Heart left ventricle (tissue), 16 donors: ENCODE data around the gene GPATCH2L. TPM values are rescaled to one million over a fixed set of nuclear protein-coding genes. Genes with fewer than 3 reads are reported as not detected.

Source experiments
- ATAC-seq, 4 donors: fragments of 200-7000 bp; cut with Tn5 transposase; one replicate each; pipeline ENCODE4 v1.9.1; 2020 to 2022; ENCODE audit warnings: moderate library complexity in 4 of 4, mild to moderate bottlenecking in 3 of 4, moderate number of reproducible peaks in 1 of 4
- DNase-seq, 5 donors: peaks; one replicate each; pipeline ENCODE4 v3.0.0-alpha.2; 2020
- H3K27ac ChIP-seq, 12 donors: fragments of 200-600 bp; sonication (generic) in 4 of 12; one replicate each; pipeline versions ENCODE4 v1.5.0 to v1.8.0; 2016 to 2022; ENCODE audit warnings: mild to moderate bottlenecking in 2 of 12
- H3K27me3 ChIP-seq, 9 donors: fragments of 200-600 bp; sonication (generic) in 2 of 9; one replicate each; pipeline versions ENCODE4 v1.5.1 to v1.8.0; 2016 to 2022; ENCODE audit warnings: mild to moderate bottlenecking in 3 of 9
- H3K36me3 ChIP-seq, 9 donors: fragments of 200-600 bp; sonication (generic) in 2 of 9; one replicate each; pipeline versions ENCODE4 v1.5.0 to v1.8.0; 2018 to 2022; ENCODE audit warnings: mild to moderate bottlenecking in 2 of 9
- H3K4me1 ChIP-seq, 12 donors: fragments of 200-600 bp; sonication (generic) in 4 of 12; one replicate each; pipeline versions ENCODE4 v1.5.0 to v1.8.0; 2016 to 2022; ENCODE audit warnings: mild to moderate bottlenecking in 3 of 12
- H3K4me3 ChIP-seq, 12 donors: fragments of 200-600 bp; sonication (generic) in 4 of 12; one replicate each; pipeline versions ENCODE4 v1.5.0 to v1.8.0; 2017 to 2022; ENCODE audit warnings: mild to moderate bottlenecking in 9 of 12, moderate library complexity in 4 of 12
- H3K9me3 ChIP-seq, 12 donors: fragments of 200-600 bp; sonication (generic) in 4 of 12; one replicate each; pipeline versions ENCODE4 v1.5.0 to v1.8.0; 2016 to 2022; ENCODE audit warnings: mild to moderate bottlenecking in 1 of 12
- POLR2A ChIP-seq, 2 donors: fragments of 450-650 bp; IDR thresholded peaks; one replicate each; pipeline ENCODE4 v1.6.1; 2017; ENCODE audit warnings: antibody characterized with exemption in 2 of 2, mild to moderate bottlenecking in 2 of 2, moderate library complexity in 2 of 2
- WGBS, 4 donors: extraction: QIAGEN DNeasy Blood & Tissue Kit in 2 of 4; methylation state at CpG; one replicate each; pipeline versions ENCODE4 v1.1.5 to v1.1.7; 2013 to 2018; 5-methylcytosine and 5-hydroxymethylcytosine counted together
- intact Hi-C, 10 donors: fragments of 100-400 bp; cut with DNase I; formaldehyde crosslinking; loops; one replicate each; pipeline versions ENCODE4 v1.11.1 to v1.14.2; 2022
- polyA plus RNA-seq, 2 donors: library from polyadenylated mRNA; stranded (reverse); fragments of 200-250 nt; gene quantifications; one replicate each; pipeline ENCODE4 v1.2.3, GENCODE V29; 2013
- total RNA-seq, 9 donors: library from RNA; depleted of rRNA in 2 of 9; stranded (reverse); fragments of >200 nt in 2 of 9; fragmentation: NEBNext Ultra II Directional in 3 of 9; extraction: Animal tissue kit (Norgen Biotek cat#: 25700) in 3 of 9; gene quantifications; one replicate each; pipeline versions ENCODE4 v1.1.0 to v1.2.4, GENCODE V29; 2016 to 2023
- TF ChIP-seq, protein P1 (sequence below), 12 donors: fragments of 200-600 bp; sonication (generic) in 4 of 12; IDR thresholded peaks; one replicate each; pipeline versions ENCODE4 v1.5.0 to v1.8.0; 2018 to 2022; ENCODE audit warnings: antibody characterized with exemption in 12 of 12, mild to moderate bottlenecking in 5 of 12
- donor health status: ischemic (EF 13 %, LVEDD 7.1; RV severe dilation, severe dysfunction).
- donor health status: healthy with polysubstance abuse.
- donor health status: DM: no; HTN: yes; CAD: no.
- donor health status: DM: no; HTN: no; CAD: no.
- donor health status: ischemic (EF 25% LVEDD 6.9; RV normal size, moderate dysfunction).
- donor health status: ischemic (EF 25% LVEDD 5.7; RV mildly dilated, moderate dysfunction).
- donor health status: healthy.
- donor health status: DM: yes; HTN: yes; CAD: no.
- donor health status: ischemic (EF 35%, LVEDD 5.7; RV mildly dilated, moderate dysfunction).
- donor health status: nonischemic (EF 11% LVEDD 7.7; RV severe dilation, severe dysfunction).
- donor health status: DM: yes; HTN: yes; CAD: no.
- donor health status: PGD.
- donor health status: ischemic (EF 29% LVEDD 5.4; RV normal size, mild dysfunction).
- donor health status: nonischemic (EF 23%, LVEDD 6.1; RV moderate dilation, normal function).

GPATCH2L gene
- total and polyA plus RNA-seq, 11 donors = 5.7 to 32.8 (median 24.9) TPM

DNA sequence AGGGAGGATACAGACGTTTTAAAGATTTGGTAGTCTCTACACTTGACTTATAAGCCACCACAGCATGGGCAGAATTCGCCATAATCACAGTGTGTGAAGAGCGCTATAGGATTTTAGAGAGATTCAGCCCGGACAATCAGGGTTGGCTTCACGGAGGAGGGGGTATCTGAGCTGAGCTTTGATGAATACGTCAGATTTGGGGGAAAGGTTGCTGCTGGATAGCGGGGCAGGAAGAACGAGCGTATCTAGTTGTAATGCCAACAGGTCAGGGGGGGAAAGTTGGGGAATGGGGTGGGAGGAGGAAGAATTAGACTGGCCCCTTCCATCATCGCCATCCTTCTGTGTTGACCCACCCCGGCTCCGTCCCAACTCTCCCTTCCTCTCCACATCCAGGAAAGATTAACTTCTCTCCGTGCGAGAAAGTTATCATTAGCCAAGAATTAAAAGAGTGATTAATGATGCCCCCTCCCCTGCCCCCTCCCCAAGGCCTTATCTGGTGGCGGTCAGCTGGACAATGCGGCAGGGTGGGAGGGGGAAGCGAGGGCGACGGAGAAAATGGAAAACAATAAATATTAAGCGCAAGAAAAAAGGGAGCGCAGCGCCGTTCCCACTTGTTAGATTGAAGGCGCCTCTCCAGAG, 13.5 kb upstream of the GPATCH2L start:
- ATAC-seq (no peak), DNase-seq (no peak)
- 3 to 7% (median 5%) methylated on average over 24 of the region's 24 CpGs for WGBS, 4 donors
- intact Hi-C loops = no loop called here
- peaks cover 0 to 12% (median 3%) of the 10 kb centered on the region in 12 donors for H3K4me1 ChIP-seq
- H3K27me3 ChIP-seq = peaks cover 17 to 83% (median 58%) of the 10 kb centered on the region in 9 donors
- TF ChIP-seq POLR2A (IDR thresholded peaks at IDR 0.05) = no peak
- TF ChIP-seq, protein P1, sequence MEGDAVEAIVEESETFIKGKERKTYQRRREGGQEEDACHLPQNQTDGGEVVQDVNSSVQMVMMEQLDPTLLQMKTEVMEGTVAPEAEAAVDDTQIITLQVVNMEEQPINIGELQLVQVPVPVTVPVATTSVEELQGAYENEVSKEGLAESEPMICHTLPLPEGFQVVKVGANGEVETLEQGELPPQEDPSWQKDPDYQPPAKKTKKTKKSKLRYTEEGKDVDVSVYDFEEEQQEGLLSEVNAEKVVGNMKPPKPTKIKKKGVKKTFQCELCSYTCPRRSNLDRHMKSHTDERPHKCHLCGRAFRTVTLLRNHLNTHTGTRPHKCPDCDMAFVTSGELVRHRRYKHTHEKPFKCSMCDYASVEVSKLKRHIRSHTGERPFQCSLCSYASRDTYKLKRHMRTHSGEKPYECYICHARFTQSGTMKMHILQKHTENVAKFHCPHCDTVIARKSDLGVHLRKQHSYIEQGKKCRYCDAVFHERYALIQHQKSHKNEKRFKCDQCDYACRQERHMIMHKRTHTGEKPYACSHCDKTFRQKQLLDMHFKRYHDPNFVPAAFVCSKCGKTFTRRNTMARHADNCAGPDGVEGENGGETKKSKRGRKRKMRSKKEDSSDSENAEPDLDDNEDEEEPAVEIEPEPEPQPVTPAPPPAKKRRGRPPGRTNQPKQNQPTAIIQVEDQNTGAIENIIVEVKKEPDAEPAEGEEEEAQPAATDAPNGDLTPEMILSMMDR (IDR thresholded peaks at IDR 0.05) = no peak
- no peak overlapping the region for H3K27ac ChIP-seq
- H3K4me3 ChIP-seq = peak overlapping the region in 10 of 12 donors; percentile 4 to 53 (median 42)
- peaks cover 0 to 7% (median 4%) of the 10 kb centered on the region in 12 donors for H3K9me3 ChIP-seq
- no peaks in the 10 kb centered on the region for H3K36me3 ChIP-seq

DNA sequence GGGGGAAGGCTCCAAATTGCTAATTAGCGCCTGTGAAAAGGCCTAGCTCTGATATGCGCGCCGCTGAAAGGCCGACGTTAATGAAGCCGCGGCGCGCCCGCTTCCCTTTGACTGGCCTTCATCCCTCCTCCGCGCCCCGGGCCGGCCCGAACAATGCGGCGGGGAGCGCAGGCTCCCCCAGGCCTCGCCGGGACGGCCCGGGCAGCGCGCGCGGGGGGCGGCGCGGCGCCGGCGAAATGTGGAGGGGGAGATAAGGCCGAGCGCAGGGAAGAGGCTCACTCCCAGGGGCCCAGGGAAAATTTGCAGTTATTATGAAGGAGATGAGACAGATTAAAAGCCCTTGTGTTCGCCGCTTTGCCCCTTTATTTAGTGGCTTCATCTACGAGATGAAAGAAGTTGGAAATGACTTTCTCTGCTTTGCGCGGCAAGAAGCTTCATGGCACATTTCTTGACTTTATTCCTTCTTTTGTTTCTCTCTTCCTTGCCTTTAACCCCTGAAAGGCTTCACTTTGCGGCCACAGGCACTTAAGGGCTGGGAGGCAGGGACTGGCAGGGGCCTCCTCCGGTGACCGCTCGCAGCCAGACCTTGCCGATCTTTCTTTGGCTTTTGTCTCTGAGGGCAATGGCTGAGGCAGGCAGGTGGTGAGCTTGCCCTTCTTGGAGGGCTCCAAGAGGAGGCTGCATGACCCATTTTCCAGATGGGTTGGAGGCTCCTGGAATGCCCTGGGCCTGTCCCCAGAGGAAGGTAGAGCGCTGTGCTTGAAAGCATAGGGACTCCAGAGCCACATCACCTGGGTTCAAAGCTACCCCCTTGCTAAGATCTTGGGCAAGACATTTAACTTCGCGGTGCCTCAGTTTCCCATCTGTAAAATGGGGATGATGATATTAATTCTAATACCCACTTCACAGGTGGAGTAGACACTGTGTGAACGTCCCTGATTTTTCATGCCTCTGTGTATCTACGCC, 12.7 kb upstream of the GPATCH2L start:
- 9 to 13% (median 11%) methylated on average over 38 to 50 of the region's 50 CpGs for WGBS, 4 donors
- Histone ChIP-seq H3K4me1 (peaks cover 0 to 12% (median 3%) of the 10 kb centered on the region in 12 donors), H3K9me3 (peaks cover 0 to 15% (median 11%) of the 10 kb centered on the region in 12 donors), H3K27ac (no peak overlapping the region), H3K36me3 (no peaks in the 10 kb centered on the region), H3K27me3 (peaks cover 17 to 79% (median 55%) of the 10 kb centered on the region in 9 donors), H3K4me3 (peak overlapping the region in 10 of 12 donors; percentile 4 to 53 (median 42))
- no peak for DNase-seq
- peak in 2 of 4 donors; percentile 59 to 67 for ATAC-seq
- TF ChIP-seq, protein P1 (IDR thresholded peaks at IDR 0.05) = no peak
- no peak for TF ChIP-seq POLR2A (IDR thresholded peaks at IDR 0.05)
- intact Hi-C loops = no loop called here

DNA sequence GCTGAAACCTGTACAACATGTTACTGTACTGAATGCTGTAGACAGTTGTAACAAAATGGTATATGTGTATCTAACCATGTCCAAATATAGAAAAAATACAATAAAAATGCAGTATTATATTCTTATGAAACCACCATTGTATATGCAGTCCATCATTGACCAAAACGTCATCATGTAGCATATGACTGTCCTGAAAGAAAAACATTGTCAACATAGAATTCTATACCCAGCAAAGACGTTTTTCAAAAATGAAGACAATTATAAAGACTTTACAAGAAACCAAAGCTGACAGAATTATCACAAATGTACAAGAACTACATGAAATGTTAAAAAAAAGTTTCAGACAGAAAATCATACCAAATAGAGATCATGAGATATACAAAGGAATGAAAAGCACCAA, 8.1 kb upstream of the GPATCH2L start:
- no peak overlapping the region for H3K4me3 ChIP-seq
- H3K27ac ChIP-seq = no peak overlapping the region
- TF ChIP-seq POLR2A (IDR thresholded peaks at IDR 0.05) = no peak
- TF ChIP-seq, protein P1 (IDR thresholded peaks at IDR 0.05) = no peak
- peaks cover 0 to 33% (median 19%) of the 10 kb centered on the region in 9 donors for H3K27me3 ChIP-seq
- H3K36me3 ChIP-seq = no peaks in the 10 kb centered on the region
- peaks cover 0 to 7% (median 0%) of the 10 kb centered on the region in 12 donors for H3K4me1 ChIP-seq
- ATAC-seq (no peak), DNase-seq (no peak)
- intact Hi-C loops = no loop called here
- H3K9me3 ChIP-seq = peaks cover 0 to 20% (median 13%) of the 10 kb centered on the region in 12 donors
- 62 to 74% (median 67%) methylated on average over 2 of the region's 2 CpGs for WGBS, 4 donors

DNA sequence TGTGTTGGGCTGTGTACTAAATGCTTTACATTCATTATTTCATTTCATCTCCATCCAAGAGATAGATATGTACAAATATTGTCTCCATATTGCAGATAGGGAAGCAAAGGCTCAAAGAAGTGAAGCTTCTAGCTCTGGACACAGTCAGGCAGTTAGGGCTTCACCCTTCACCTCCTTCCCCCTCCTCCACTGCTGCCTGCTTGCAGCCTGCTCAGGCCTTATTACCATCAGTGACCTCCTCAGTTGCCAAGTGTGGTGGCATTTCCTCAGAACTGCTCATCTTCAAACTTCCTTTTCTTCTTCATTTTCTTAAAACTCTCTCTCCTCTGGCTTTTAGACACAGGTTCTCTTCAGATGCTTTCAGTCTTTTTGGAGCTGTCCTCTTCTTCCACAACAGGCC, 4.7 kb upstream of the GPATCH2L start:
- no peaks in the 10 kb centered on the region for H3K36me3 ChIP-seq
- ATAC-seq = no peak
- no peak overlapping the region for H3K4me3 ChIP-seq
- DNase-seq = no peak
- TF ChIP-seq, protein P1 (IDR thresholded peaks at IDR 0.05) = no peak
- intact Hi-C loops = no loop called here
- peaks cover 0 to 20% (median 13%) of the 10 kb centered on the region in 12 donors for H3K9me3 ChIP-seq
- peaks cover 0 to under 1% (median 0%) of the 10 kb centered on the region in 9 donors for H3K27me3 ChIP-seq
- peaks cover 0 to 4% (median 0%) of the 10 kb centered on the region in 12 donors for H3K4me1 ChIP-seq
- no peak overlapping the region for H3K27ac ChIP-seq
